ENCODE results near the gene FAM9C. TPM values are rescaled to one million over a fixed set of nuclear protein-coding genes. Genes with fewer than 3 reads are reported as not detected.

FAM9C gene
- polyA plus RNA-seq, 1 donor = 0.12 TPM

Other genes with a start within 250 kb of the FAM9C start
- 1.4 TPM for gene TLR7, start 177.5 kb downstream of the FAM9C start, polyA plus RNA-seq
- gene TLR8, start 138.0 kb downstream of the FAM9C start, polyA plus RNA-seq = 0.67 TPM
- gene TMSB4X, start 69.5 kb downstream of the FAM9C start, polyA plus RNA-seq = 2,768 TPM